Esophagus squamous epithelium (tissue), 5 donors: ENCODE data around the gene RIPOR2. TPM values are rescaled to one million over a fixed set of nuclear protein-coding genes. Genes with fewer than 3 reads are reported as not detected.

Experiments used
- DNase-seq: peaks from one replicate; lab custom pipeline; 2025; lab: John Stamatoyannopoulos, UW
- H3K27ac ChIP-seq, 4 donors: fragments of 200-600 bp; sonication (generic); one replicate each; pipeline ENCODE4 v1.5.1; 2016 to 2019; ENCODE audit warnings: mild to moderate bottlenecking in 1 of 4
- H3K27me3 ChIP-seq, 4 donors: fragments of 200-600 bp; sonication (generic); 1 replicate in 3 of 4; 2 replicates in 1 of 4; pipeline versions ENCODE4 v1.5.1 to v1.6.0; 2017 to 2021; ENCODE audit warnings: antibody characterized with exemption in 1 of 4
- H3K36me3 ChIP-seq, 3 donors: fragments of 200-600 bp; sonication (generic); one replicate each; pipeline ENCODE4 v1.5.1; 2016 to 2019
- H3K4me1 ChIP-seq, 3 donors: fragments of 200-600 bp; sonication (generic); one replicate each; pipeline ENCODE4 v1.5.1; 2017 to 2019
- H3K4me3 ChIP-seq, 4 donors: fragments of 200-600 bp; sonication (generic); 1 replicate in 3 of 4; 2 replicates in 1 of 4; pipeline ENCODE4 v1.5.1; 2016 to 2019; ENCODE audit warnings: mild to moderate bottlenecking in 2 of 4, moderate library complexity in 1 of 4
- H3K9me3 ChIP-seq, 3 donors: fragments of 200-600 bp; sonication (generic); one replicate each; pipeline ENCODE4 v1.5.1; 2016 to 2019
- CTCF ChIP-seq, 6 experiments: fragments of 450-650 bp in 4 of 6; fragments of 200-600 bp in 2 of 6; sonication (generic) in 2 of 6; IDR thresholded peaks; one replicate each; pipeline ENCODE4 v1.5.1; 2016 to 2019; ENCODE audit warnings: antibody characterized with exemption in 6 of 6, mild to moderate bottlenecking in 4 of 6, moderate library complexity in 4 of 6
- POLR2A ChIP-seq, 4 donors: fragments of 450-650 bp; IDR thresholded peaks; one replicate each; pipeline ENCODE4 v1.6.1; 2017; ENCODE audit warnings: antibody characterized with exemption in 4 of 4, mild to moderate bottlenecking in 4 of 4, moderate library complexity in 3 of 4
- WGBS, 2 donors: methylation state at CpG; one replicate each; pipeline ENCODE4 v1.1.5; 2018; 5-methylcytosine and 5-hydroxymethylcytosine counted together
- intact Hi-C: fragments of 100-400 bp; cut with DNase I; formaldehyde crosslinking; loops from one replicate; pipeline ENCODE4 v1.15.0; 2022
- total RNA-seq, 4 donors: library from RNA; depleted of rRNA; stranded (reverse); fragments of >200 nt; gene quantifications; one replicate each; pipeline ENCODE4 v1.1.0, GENCODE V29; 2016
- donor health status: DM: yes; HTN: yes; CAD: no.

RIPOR2 gene
- total RNA-seq, 4 donors from 2014 or later = 0.83 to 4.4 (median 3.3) TPM

- DNase-seq = no peak
- no peaks in the 10 kb centered on the region for H3K9me3 ChIP-seq
- TF ChIP-seq CTCF (IDR thresholded peaks at IDR 0.05) (no peak), POLR2A (IDR thresholded peaks at IDR 0.05) (no peak)
- H3K27me3 ChIP-seq = no peaks in the 10 kb centered on the region
- H3K4me1 ChIP-seq = peaks cover 0 to 27% (median 4%) of the 10 kb centered on the region in 3 donors
- WGBS, 2 donors = 80 to 100% methylated on average over 1 of the region's 2 CpGs
- H3K36me3 ChIP-seq = peaks cover 0 to 7% (median 0%) of the 10 kb centered on the region in 3 donors
- no peak overlapping the region for H3K27ac ChIP-seq
- intact Hi-C loops = loop anchor here (10.0 kb wide), 1 partner anchor 144 kb away; no protein-coding TSS in a partner anchor
- no peak overlapping the region for H3K4me3 ChIP-seq
Measured at GRCh38 chr6:24851086-24851485, 84.7 kb downstream of the RIPOR2 start.

DNA sequence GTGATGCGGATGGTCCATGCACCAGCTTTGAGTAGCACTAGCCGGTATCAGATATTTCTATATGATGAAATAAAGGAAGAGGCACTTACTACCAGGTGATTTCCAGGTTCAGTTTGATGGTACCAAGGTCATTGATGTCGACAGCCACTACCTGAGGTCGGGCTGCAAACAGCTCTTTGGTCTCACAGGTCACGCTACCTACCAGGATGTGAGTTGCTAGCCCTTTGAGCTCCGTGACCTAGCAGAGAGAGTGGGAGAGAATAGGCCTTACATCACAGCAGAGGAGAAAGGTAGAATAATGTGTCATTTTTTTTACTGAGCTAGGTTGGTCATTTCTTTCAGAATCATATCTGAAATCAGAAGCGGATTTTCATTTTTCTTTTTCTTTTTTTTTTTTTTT, 86.0 kb downstream of the RIPOR2 start:
- WGBS, 2 donors = 97% methylated on average over 6 to 7 of the region's 7 CpGs
- no peak for DNase-seq
- intact Hi-C loops = loop anchor here (10.0 kb wide), 1 partner anchor 145 kb away; no protein-coding TSS in a partner anchor
- H3K9me3 ChIP-seq = no peaks in the 10 kb centered on the region
- H3K4me1 ChIP-seq = peaks cover 0 to 20% (median 4%) of the 10 kb centered on the region in 3 donors
- peaks cover 0 to 7% (median 0%) of the 10 kb centered on the region in 3 donors for H3K36me3 ChIP-seq
- no peak overlapping the region for H3K27ac ChIP-seq
- no peak overlapping the region for H3K4me3 ChIP-seq
- TF ChIP-seq CTCF (IDR thresholded peaks at IDR 0.05) = no peak
- TF ChIP-seq POLR2A (IDR thresholded peaks at IDR 0.05) = no peak
- H3K27me3 ChIP-seq = no peaks in the 10 kb centered on the region

GRCh38 chr6:24848461-24848860, 87.3 kb downstream of the RIPOR2 start:
- Histone ChIP-seq H3K27ac (no peak overlapping the region), H3K4me3 (no peak overlapping the region), H3K9me3 (no peaks in the 10 kb centered on the region), H3K27me3 (no peaks in the 10 kb centered on the region), H3K36me3 (peaks cover 0 to 7% (median 0%) of the 10 kb centered on the region in 3 donors), H3K4me1 (peaks cover 0 to 11% (median 4%) of the 10 kb centered on the region in 3 donors)
- DNase-seq = no peak
- 92 to 98% methylated on average over 4 of the region's 4 CpGs for WGBS, 2 donors
- intact Hi-C loops = no loop called here
- no peak for TF ChIP-seq CTCF (IDR thresholded peaks at IDR 0.05)
- no peak for TF ChIP-seq POLR2A (IDR thresholded peaks at IDR 0.05)

GRCh38 chr6:24847402-24847801, 88.4 kb downstream of the RIPOR2 start:
- H3K27ac ChIP-seq = no peak overlapping the region
- 38 to 54% methylated on average over 5 to 7 of the region's 7 CpGs for WGBS, 2 donors
- peaks cover 0 to 7% (median 0%) of the 10 kb centered on the region in 3 donors for H3K36me3 ChIP-seq
- no peaks in the 10 kb centered on the region for H3K9me3 ChIP-seq
- intact Hi-C loops = no loop called here
- peaks cover 0 to 11% (median 4%) of the 10 kb centered on the region in 3 donors for H3K4me1 ChIP-seq
- H3K27me3 ChIP-seq = no peaks in the 10 kb centered on the region
- no peak for DNase-seq
- H3K4me3 ChIP-seq = peak overlapping the region in 1 of 4 donors; percentile 6
- no peak for TF ChIP-seq CTCF (IDR thresholded peaks at IDR 0.05)
- no peak for TF ChIP-seq POLR2A (IDR thresholded peaks at IDR 0.05)

DNA sequence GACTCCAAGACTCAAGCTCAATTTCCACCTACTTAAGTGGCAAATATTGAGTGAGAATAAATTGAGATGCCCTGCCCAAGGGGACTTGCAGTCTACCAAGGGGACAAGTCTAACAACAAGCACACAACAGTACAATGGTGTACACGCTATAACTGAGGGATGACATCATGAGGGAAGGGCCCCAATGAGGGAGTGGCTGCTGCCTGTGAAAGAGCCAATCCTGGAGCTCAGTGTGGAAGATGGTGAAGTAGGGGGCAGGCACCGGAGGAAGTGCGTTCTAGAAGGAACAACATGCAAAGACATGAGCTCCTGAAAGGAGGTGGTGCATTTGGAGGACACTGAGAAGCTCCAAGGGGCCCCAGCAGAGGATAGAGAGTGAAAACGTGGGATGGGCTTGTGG, 90.2 kb downstream of the RIPOR2 start:
- Histone ChIP-seq H3K27me3 (no peaks in the 10 kb centered on the region), H3K4me1 (peaks cover 0 to 11% (median 4%) of the 10 kb centered on the region in 3 donors), H3K36me3 (peaks cover 0 to 7% (median 0%) of the 10 kb centered on the region in 3 donors), H3K27ac (no peak overlapping the region), H3K4me3 (no peak overlapping the region), H3K9me3 (no peaks in the 10 kb centered on the region)
- WGBS, 2 donors = 71 to 93% methylated on average over 4 of the region's 4 CpGs
- DNase-seq = no peak
- intact Hi-C loops = no loop called here
- TF ChIP-seq CTCF (IDR thresholded peaks at IDR 0.05) (no peak), POLR2A (IDR thresholded peaks at IDR 0.05) (no peak)
